SIG-M5 (cell line): ENCODE measurements around the gene CFD.
"Not testable (repeated sequence)": the region's sequence is repeated elsewhere in the genome, so short reads cannot be mapped to it uniquely, and the experiment has no call there.

Source experiments
- DNase-seq: peaks from one replicate; lab custom pipeline; 2025; lab: John Stamatoyannopoulos, UW

Gene CFD

DNA sequence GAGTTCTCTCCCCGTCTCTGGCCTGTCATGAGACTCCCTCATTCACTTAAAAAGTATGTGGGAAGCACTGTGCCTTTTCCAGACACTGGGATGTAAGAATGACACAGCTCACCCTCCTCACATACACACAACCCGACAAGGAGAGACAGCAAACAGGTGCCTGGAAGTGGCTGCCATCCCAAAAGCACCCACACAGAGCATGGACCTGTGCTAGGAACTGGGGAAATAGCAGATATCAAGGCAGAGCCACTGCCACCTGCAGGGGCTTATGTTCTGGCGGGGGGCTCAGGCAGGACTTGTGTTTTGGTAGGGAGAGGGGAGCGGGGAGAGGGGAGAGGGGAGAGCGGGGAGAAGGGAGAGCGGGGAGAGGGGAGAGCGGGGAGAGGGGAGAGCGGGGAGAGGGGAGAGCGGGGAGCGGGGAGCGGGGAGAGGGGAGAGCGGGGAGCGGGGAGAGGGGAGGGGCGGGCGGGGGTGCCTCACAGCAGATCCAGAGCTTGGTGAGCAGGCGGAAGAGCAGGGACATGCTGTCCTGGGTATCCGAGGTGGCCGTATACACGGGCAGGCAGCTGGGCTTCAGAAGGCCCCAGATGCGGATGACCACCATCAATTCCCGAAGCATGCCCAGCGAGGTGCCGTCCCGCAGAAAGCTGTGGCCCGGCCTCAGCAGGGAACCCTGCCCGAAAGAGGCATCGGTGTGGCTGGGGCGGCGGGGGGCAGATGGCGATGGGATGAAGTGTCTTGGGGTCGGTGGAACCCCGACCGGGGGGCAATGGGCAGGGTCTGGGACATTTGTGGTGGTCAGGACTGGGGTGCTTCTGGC, 12.2 kb downstream of the CFD start:
- DNase-seq, result no peak

GRCh38 chr19:872266-872951, 12.9 kb downstream of the CFD start:
- no peak for DNase-seq

GRCh38 chr19:873084-873483, 13.6 kb downstream of the CFD start:
- DNase-seq, result no peak

GRCh38 chr19:873561-874041, 14.1 kb downstream of the CFD start:
- no peak for DNase-seq

GRCh38 chr19:875265-875879, 15.9 kb downstream of the CFD start:
- DNase-seq, result no peak

DNA sequence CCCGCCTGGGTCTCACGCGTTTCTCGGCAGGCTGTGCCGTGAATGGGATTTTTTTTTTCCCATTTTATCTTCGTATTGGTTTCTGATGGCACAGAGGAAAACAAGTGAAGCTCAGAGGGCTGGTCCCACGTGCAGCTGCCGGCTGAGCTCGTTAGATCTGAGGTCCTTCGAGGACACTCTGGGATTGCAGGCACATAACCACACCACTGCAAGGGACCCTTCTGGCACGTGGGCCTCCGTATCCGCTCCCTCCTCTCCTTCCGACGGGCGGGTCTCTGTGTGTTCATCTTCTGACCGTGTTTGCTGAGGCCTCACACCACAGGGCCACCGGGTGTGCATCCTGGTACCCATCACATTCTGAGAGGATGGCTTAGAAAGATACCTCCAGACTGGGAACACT, 16.6 kb downstream of the CFD start:
- DNase-seq, result no peak

- DNase-seq, result no peak
These were observed 17.4 kb downstream of the CFD start for GRCh38 chr19:876780-877314.

DNA sequence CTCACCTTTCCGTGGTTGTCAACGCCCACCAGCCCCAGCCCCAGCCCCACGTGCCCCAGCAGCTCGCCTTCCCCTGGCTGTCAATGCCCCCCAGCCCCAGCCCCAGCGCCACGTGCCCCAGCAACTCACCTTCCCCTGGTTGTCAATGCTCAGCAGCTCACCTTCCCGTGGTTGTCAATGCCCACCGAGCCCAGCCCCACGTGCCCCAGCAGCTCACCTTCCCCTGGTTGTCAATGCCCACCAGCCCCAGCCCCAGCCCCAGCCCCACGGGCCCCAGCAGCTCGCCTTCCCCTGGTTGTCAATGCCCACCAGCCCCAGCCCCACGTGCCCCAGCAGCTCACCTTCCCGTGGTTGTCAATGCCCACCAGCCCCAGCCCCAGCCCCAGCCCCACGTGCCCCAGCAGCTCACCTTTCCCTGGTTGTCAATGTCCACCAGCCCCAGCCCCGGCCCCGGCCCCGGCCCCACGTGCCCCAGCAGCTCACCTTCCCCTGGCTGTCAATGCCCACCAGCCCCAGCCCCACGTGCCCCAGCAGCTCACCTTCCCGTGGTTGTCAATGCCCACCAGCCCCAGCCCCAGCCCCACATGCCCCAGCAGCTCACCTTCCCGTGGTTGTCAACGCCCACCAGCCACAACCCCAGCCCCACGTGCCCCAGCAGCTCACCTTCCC, 18.7 kb downstream of the CFD start:
- not testable (repeated sequence) for DNase-seq

DNA sequence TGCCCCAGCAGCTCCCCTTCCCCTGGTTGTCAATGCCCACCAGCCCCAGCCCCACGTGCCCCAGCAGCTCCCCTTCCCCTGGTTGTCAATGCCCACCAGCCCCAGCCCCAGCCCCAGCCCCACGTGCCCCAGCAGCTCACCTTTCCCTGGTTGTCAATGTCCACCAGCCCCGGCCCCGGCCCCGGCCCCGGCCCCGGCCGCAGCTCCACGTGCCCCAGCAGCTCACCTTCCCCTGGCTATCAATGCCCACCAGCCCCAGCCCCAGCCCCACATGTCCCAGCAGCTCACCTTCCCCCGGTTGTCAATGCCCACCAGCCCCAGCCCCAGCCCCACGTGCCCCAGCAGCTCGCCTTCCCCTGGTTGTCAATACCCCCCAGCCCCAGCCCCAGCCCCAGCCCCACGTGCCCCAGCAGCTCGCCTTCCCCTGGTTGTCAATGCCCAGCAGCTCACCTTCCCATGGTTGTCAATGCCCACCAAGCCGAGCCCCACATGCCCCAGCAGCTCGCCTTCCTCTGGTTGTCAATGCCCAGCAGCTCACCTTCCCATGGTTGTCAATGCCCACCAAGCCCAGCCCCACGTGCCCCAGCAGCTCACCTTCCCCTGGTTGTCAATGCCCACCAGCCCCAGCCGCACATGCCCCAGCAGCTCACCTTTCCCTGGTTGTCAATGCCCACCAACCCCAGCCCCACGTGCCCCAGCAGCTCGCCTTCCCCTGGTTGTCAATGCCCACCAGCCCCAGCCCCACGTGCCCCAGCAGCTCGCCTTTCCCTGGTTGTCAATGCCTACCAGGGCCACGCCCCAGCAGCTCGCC, 19.5 kb downstream of the CFD start:
- not testable (repeated sequence) for DNase-seq

GRCh38 chr19:879711-880438, 20.4 kb downstream of the CFD start:
- DNase-seq, result no peak

DNA sequence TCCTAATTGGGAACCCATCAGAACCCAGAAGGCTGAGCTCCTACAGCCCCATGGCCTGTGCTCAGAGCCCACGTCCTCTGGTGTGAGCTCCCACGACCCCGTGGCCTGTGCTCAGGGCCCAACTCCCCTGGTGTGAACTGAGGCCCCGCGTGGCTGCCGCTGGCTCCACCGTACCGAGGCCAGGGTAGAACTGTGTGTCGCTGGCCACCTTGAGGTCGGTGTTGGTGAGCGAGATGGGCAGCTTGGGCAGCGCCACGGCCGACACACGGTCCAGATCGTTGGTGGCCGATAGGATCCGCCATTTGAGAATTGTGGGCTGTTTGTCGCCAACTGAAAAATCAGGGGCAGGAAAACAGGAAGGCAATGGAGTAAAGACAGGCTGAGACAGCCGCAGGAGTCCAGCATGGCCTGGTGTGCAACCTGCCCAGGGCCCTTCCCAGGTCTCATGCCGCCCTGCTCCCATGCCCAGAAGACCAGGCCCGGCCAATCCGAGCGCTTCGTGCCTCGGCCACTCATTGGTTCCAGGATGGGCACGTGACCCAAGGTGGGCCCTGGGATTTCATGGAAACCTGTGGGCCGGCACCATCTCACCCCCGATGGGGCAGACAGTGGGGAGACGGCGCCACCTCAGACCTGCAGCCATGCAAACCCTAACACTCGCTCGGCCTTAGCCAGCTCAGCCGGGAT, 22.1 kb downstream of the CFD start:
- no peak for DNase-seq

DNA sequence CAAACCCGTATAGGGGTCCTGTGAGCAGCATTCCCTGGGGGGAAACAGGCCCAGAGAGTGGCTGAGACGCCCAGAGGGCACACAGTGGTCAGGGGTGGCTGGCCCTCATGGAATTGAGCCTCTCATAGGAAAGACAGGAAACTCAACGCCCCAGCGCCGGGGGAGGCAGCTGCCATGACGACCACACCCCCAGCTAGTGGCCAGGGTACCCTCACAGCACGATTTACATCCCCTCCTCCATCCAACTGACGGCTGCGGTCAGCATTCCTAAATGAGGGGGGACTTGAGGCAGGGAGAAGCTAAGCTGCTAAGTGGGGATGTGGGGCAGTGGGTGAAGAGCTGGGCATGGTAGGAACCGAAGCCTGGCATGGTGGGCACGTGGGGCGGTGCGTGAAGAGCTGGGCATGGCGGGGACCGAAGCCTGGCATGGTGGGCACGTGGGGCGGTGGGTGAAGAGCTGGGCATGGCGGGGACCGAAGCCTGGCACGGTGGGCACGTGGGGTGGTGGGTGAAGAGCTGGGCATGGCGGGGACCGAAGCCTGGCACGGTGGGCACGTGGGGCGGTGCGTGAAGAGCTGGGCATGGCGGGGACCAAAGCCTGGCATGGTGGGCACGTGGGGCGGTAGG, 23.5 kb downstream of the CFD start:
- no peak for DNase-seq

- no peak for DNase-seq
These were observed 24.3 kb downstream of the CFD start for GRCh38 chr19:883661-884211.

DNA sequence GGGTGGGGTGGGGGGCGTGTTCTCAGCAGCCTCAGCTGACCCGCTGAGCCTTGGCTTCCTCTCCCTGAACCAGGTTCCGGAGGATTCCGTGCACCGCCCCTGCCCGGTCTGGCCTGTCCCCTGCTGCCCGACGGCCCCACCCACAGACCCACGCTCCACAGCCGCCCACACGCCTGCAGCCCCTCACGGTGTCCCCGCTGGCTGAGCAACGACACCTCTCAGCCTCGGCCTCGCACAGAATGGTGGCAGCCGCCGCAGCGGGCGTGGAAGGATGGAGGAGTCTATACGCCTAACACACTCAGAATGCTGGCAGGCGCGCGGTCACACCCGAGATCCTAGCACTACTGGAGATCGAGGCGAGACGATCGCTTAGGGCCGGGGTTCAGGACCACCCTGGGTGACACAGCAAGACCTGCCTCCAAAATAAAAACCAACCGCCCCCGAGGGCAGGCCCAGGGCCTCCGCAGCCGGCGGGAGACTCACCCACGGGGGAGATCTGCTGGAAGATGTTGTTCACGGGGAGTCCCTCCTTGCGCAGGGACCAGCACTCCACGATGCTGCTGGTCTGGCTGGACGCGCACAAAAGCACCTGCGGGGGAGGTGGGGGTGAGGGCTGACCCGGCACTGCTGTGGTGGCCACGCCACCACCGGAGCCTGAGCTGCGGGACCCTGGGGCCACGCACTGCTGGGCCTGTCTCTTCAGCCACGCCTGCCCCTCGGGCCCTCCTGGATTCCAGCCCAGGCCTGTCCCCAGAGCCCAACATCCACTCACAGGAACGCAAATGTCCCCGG, 25.2 kb downstream of the CFD start:
- DNase-seq, result no peak

- DNase-seq, result no peak
These were observed 26.2 kb downstream of the CFD start for GRCh38 chr19:885536-886224.

DNA sequence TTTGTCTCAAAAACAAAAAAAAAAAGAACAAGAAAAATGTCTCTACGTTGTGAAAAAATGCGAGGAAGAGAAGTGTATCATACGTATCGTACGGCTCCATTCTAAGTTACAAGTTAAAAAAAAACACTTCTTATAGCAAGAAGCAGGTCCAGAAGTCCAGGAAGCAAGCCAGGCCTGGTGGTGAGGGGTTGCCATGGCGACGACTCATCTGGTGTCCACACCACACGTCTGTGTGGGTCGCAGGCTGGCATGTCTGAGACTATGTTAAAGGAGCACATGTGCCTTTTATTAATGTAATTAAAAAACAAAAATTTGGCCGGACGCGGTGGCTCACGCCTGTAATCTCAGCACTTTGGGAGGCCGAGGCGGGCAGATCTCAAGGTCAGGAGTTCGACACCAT, 27.6 kb downstream of the CFD start:
- no peak for DNase-seq

DNA sequence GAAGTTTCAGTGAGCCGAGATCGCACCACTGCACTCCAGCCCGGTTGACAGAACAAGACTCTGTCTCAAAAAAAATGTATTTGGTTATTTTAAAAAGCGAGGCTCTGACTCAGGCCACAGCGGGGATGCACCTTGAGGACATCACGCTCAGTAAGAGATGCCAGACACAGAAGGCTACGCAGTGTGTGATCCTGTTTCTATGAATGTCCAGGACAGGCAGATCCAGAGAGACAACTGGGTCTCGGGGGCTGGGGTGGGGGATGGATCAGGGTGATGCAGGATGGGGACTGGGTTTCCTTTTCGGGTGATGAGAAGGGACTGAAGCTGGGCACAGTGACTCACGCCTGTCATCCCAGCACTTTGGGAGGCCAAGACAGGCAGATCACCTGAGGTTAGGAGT, 28.1 kb downstream of the CFD start:
- no peak for DNase-seq
